ENCODE data around the gene PTPRJ.

The PTPRJ gene

DNA sequence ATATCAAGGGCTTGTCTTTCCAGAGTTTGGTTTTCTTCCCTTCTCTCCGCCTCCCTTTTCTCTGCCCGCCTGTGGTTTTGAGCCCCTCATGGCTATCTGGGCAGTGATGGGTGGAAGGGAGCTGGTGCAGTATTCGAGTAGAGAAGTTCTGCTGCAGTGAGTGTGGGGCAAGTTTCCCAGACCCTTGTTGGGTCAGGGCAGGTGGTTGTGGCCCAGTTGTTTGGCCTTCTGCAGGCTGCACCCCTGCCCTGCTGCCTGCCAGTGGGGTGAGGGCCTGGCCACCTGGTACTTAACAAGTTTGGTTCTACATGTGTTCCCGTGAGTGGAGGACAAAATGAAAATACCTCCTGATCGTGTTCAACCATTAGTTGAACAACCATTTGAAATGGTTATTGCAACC, 65.2 kb downstream of the PTPRJ start:
- no peak for DNase-seq (ENCODE audit: low spot score)
- no peak for TF ChIP-seq CTCF (IDR thresholded peaks at IDR 0.05; ENCODE audit: extremely low read depth, missing control alignments)

DNA sequence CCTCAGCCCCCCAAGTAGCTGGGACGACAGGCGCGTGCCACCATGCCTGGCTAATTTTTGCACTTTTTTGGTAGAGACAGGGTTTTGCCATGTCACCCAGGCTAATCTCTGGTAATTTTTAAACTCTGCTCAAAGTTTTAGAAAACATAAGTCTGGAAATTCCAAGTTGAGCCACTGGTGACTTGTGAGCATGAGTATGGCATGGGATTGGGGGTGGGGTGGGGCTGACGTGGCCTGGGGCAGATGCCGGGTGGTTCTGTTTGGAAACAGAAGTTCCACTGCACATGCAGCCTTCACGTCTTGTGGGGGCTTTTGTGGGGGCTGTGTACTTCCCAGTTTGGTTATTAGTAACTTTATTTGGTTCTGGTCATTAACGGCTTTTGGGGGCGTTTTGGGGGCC, 67.3 kb downstream of the PTPRJ start:
- no peak for DNase-seq (ENCODE audit: low spot score)
- TF ChIP-seq CTCF (IDR thresholded peaks at IDR 0.05; ENCODE audit: extremely low read depth, missing control alignments) = no peak

- no peak for TF ChIP-seq CTCF (IDR thresholded peaks at IDR 0.05; ENCODE audit: extremely low read depth, missing control alignments)
- DNase-seq (ENCODE audit: low spot score) = no peak
Measured at GRCh38 chr11:48049036-48049435, 68.7 kb downstream of the PTPRJ start.

- TF ChIP-seq CTCF (IDR thresholded peaks at IDR 0.05; ENCODE audit: extremely low read depth, missing control alignments) = no peak
- no peak for DNase-seq (ENCODE audit: low spot score)
Measured at GRCh38 chr11:48050304-48050703, 69.9 kb downstream of the PTPRJ start.

GRCh38 chr11:48051217-48051830, 71.0 kb downstream of the PTPRJ start:
- DNase-seq (ENCODE audit: low spot score) = no peak
- TF ChIP-seq CTCF (IDR thresholded peaks at IDR 0.05; ENCODE audit: extremely low read depth, missing control alignments) = no peak

- TF ChIP-seq CTCF (IDR thresholded peaks at IDR 0.05; ENCODE audit: extremely low read depth, missing control alignments) = no peak
- DNase-seq (ENCODE audit: low spot score) = no peak
Measured at GRCh38 chr11:48052183-48053044, 72.1 kb downstream of the PTPRJ start.

- no peak for DNase-seq (ENCODE audit: low spot score)
- no peak for TF ChIP-seq CTCF (IDR thresholded peaks at IDR 0.05; ENCODE audit: extremely low read depth, missing control alignments)
Measured at GRCh38 chr11:48054994-48055291, 74.6 kb downstream of the PTPRJ start.
